Tibial nerve (tissue), 4 donors: ENCODE measurements around the gene MAN1B1. TPM values are rescaled to one million over a fixed set of nuclear protein-coding genes. Genes with fewer than 3 reads are reported as not detected.

ENCODE experiments used
- DNase-seq, 2 donors: peaks; one replicate each; pipeline ENCODE4 v3.0.0-alpha.2; 2019; ENCODE audit warnings: low spot score in 2 of 2
- H3K27ac ChIP-seq, 4 donors: fragments of 200-600 bp; sonication (generic) in 3 of 4; one replicate each; pipeline ENCODE4 v1.5.1; 2017 to 2019; ENCODE audit warnings: mild to moderate bottlenecking in 1 of 4
- H3K27me3 ChIP-seq, 2 donors: fragments of 200-600 bp; sonication (generic) in 1 of 2; one replicate each; pipeline versions ENCODE4 v1.5.1 to v1.6.0; 2017 to 2019
- H3K36me3 ChIP-seq, 3 donors: fragments of 200-600 bp; sonication (generic); one replicate each; pipeline ENCODE4 v1.5.1; 2018 to 2019
- H3K4me1 ChIP-seq, 4 donors: fragments of 200-600 bp; sonication (generic) in 3 of 4; one replicate each; pipeline ENCODE4 v1.5.1; 2017 to 2019
- H3K4me3 ChIP-seq, 4 donors: fragments of 200-600 bp; sonication (generic) in 3 of 4; one replicate each; pipeline ENCODE4 v1.5.1; 2017 to 2019; ENCODE audit warnings: mild to moderate bottlenecking in 1 of 4, moderate library complexity in 1 of 4
- H3K9me3 ChIP-seq, 4 donors: fragments of 200-600 bp; sonication (generic) in 3 of 4; one replicate each; pipeline ENCODE4 v1.5.1; 2017 to 2019
- CTCF ChIP-seq, 5 experiments: fragments of 200-600 bp in 3 of 5; fragments of 450-650 bp in 2 of 5; sonication (generic) in 3 of 5; IDR thresholded peaks; one replicate each; pipeline ENCODE4 v1.5.1; 2016 to 2019; ENCODE audit warnings: antibody characterized with exemption in 5 of 5, mild to moderate bottlenecking in 3 of 5, moderate library complexity in 2 of 5
- EP300 ChIP-seq, 2 donors: sonication (generic); formaldehyde crosslinking; IDR thresholded peaks; one replicate each; pipeline ENCODE4 v1.6.1; 2017; ENCODE audit warnings: antibody characterized with exemption in 2 of 2, mild to moderate bottlenecking in 1 of 2
- POLR2A ChIP-seq, 2 donors: fragments of 450-650 bp; IDR thresholded peaks; one replicate each; pipeline ENCODE4 v1.6.1; 2017; ENCODE audit warnings: antibody characterized with exemption in 2 of 2, mild to moderate bottlenecking in 2 of 2, moderate library complexity in 2 of 2
- WGBS, 2 donors: methylation state at CpG; one replicate each; pipeline ENCODE4 v1.1.5; 2018; 5-methylcytosine and 5-hydroxymethylcytosine counted together
- total RNA-seq, 4 donors: library from RNA; depleted of rRNA; stranded (reverse); fragments of >200 nt; gene quantifications; one replicate each; pipeline ENCODE4 v1.1.0, GENCODE V29; 2016

MAN1B1 gene
- total RNA-seq, 4 donors from 2014 or later = 47.3 to 58.1 (median 52.1) TPM

- Histone ChIP-seq H3K27me3 (peaks cover 0 to 34% of the 10 kb centered on the region in 2 donors), H3K27ac (no peak overlapping the region), H3K36me3 (no peaks in the 10 kb centered on the region), H3K9me3 (no peaks in the 10 kb centered on the region), H3K4me1 (peaks cover 0 to 69% (median 33%) of the 10 kb centered on the region in 4 donors), H3K4me3 (no peak overlapping the region)
- TF ChIP-seq POLR2A (IDR thresholded peaks at IDR 0.05) (no peak), EP300 (IDR thresholded peaks at IDR 0.05) (no peak), CTCF (IDR thresholded peaks at IDR 0.05) (no peak)
- WGBS, 2 donors = 55 to 74% methylated on average over 40 to 43 of the region's 72 CpGs
- DNase-seq = no peak
Observed at GRCh38 chr9:137048655-137049543, 37.9 kb upstream of the MAN1B1 start.

- H3K4me1 ChIP-seq = peaks cover under 1 to 69% (median 33%) of the 10 kb centered on the region in 4 donors
- H3K36me3 ChIP-seq = no peaks in the 10 kb centered on the region
- TF ChIP-seq EP300 (IDR thresholded peaks at IDR 0.05) = no peak
- TF ChIP-seq POLR2A (IDR thresholded peaks at IDR 0.05) = no peak
- peak; percentile 35 to 71 (median 41) for TF ChIP-seq CTCF (IDR thresholded peaks at IDR 0.05)
- peaks cover 0 to 39% of the 10 kb centered on the region in 2 donors for H3K27me3 ChIP-seq
- peak overlapping the region in 1 of 4 donors; percentile 37 for H3K27ac ChIP-seq
- no peak overlapping the region for H3K4me3 ChIP-seq
- no peaks in the 10 kb centered on the region for H3K9me3 ChIP-seq
- WGBS, 2 donors = 55 to 60% methylated on average over 25 to 37 of the region's 38 CpGs
- DNase-seq = peak in 1 of 2 donors; percentile 57
Observed at GRCh38 chr9:137049544-137050449, 37.0 kb upstream of the MAN1B1 start.

- no peak overlapping the region for H3K4me3 ChIP-seq
- H3K36me3 ChIP-seq = no peaks in the 10 kb centered on the region
- H3K27ac ChIP-seq = peak overlapping the region in 1 of 4 donors; percentile 37
- no peak for DNase-seq
- no peaks in the 10 kb centered on the region for H3K9me3 ChIP-seq
- H3K4me1 ChIP-seq = peaks cover 3 to 69% (median 35%) of the 10 kb centered on the region in 4 donors
- 65 to 80% methylated on average over 2 to 5 of the region's 5 CpGs for WGBS, 2 donors
- peaks cover 0 to 39% of the 10 kb centered on the region in 2 donors for H3K27me3 ChIP-seq
- TF ChIP-seq POLR2A (IDR thresholded peaks at IDR 0.05) (no peak), EP300 (IDR thresholded peaks at IDR 0.05) (no peak), CTCF (IDR thresholded peaks at IDR 0.05) (no peak)
Observed at GRCh38 chr9:137050570-137050969, 36.2 kb upstream of the MAN1B1 start.

- Histone ChIP-seq H3K27ac (no peak overlapping the region), H3K4me1 (peaks cover 3 to 72% (median 38%) of the 10 kb centered on the region in 4 donors), H3K36me3 (no peaks in the 10 kb centered on the region), H3K4me3 (no peak overlapping the region), H3K27me3 (peaks cover 0 to 39% of the 10 kb centered on the region in 2 donors), H3K9me3 (no peaks in the 10 kb centered on the region)
- TF ChIP-seq EP300 (IDR thresholded peaks at IDR 0.05) = no peak
- no peak for TF ChIP-seq POLR2A (IDR thresholded peaks at IDR 0.05)
- no peak for TF ChIP-seq CTCF (IDR thresholded peaks at IDR 0.05)
- no peak for DNase-seq
- 71 to 89% methylated on average over 9 to 12 of the region's 17 CpGs for WGBS, 2 donors
Observed at GRCh38 chr9:137051145-137051724, 35.5 kb upstream of the MAN1B1 start.
